Measurements from ENCODE around the gene TBL1X.
"Not testable (repeated sequence)": the region's sequence is repeated elsewhere in the genome, so short reads cannot be mapped to it uniquely, and the experiment has no call there.

Gene TBL1X

DNA sequence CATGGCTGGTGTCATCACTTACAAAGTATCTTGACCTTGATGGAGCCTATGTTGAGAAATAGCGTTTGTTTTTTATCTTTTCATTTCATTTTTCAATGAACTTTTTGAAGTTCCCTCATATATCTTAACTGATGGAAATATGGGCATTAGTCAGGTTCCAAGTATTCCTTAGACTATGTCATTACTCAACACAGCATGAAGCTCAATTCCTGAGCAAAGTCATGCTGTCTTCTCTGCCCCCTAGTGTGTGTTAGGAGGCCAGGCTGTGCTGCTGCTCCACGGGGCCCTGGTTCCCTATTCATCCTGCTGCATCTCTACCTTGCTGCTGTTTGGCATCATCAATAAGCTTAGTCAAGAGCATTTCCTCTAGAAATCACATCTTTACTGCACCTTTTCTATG lies 259.9 kb downstream of the TBL1X start:
- DNase-seq = no peak

DNA sequence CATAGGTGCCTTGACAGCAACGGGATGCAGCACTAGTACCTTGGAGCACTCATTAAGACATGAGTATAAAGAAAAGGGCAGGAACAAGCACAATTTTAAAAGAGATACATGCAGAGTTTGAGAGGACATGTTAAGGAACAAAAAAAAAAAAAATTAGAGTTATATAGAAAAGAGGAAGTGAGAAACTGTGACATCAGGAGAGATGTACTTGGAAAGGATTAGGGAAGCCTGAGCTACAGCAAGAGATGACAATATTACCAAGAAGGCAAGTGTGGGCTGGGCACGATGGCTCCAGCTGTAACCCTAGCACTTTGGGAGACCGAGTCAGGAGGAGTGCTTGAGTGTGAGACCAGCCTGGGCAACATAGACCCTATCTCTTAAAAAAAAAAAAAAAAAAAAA lies 263.4 kb downstream of the TBL1X start:
- DNase-seq = no peak

DNA sequence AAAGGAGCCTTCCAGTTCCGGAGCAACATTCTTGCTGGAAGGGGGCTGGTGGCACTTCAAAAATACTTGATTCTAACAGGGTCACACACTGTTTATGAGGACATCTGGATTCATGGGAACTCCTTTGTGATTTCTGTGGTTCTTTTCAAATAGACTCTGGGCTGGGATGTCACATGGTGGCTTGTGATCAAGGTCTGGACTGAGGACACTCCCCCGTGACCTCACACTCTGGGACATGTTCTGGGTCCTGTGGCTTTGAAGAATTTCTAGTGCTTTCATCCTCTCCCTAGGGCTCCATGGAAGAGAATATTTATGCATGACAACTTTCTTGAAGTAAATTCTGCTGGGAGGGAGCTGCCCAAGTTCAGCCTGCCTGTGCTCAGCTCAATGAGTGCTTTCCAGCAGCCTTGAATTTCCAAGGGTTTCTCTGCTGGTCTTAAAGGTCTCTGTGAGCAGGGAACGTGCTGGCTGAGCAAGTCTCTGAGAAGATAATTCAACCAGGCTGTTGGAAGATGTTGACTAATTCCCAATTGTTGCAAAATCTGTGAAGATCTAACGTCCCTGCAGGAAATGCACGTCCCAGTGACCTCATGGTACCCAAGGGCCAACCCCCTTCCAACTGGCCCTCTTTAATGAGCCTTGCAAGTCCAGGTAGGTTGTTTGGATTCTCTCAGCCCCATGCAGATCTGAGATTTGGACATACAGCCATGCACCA lies 264.5 kb downstream of the TBL1X start:
- DNase-seq = no peak

DNA sequence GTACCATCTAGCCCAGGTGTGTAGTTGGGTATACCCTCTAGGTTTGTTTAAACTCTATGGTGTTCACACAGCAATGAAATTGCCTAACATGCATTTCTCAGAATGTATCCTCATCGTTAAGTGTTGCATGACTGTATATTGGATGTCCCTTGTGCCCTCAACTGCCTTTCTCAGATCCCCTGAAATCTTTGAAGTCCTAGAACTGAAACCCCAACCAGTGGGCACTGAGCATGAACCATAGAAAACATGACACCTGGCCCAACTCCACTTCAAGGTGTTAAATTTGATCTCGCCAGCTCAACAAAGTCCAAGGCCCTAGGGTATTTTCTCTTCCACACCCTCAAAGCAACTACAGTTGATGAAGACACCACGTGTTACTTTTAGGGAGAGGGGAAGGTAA lies 265.2 kb downstream of the TBL1X start:
- no peak for DNase-seq

DNA sequence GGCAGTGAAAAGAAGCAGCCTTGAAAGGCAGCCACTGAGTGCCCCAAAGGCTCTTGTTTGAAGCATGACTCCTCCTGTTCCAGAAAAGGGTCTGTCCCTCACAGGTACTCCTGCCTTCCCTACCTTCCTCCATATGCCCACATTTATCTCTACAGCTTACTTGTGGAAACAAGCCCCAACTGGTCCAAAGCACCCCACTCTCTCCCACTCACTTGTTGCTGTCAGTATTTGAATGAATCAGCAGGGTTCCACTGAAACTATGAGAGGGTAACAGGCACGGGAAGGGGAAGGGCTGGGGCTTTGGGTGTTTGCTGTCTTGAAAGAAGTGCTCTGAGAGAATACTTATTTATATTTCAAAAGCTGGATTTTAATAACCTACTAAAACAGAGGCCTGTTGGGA lies 265.9 kb downstream of the TBL1X start:
- no peak for DNase-seq

DNA sequence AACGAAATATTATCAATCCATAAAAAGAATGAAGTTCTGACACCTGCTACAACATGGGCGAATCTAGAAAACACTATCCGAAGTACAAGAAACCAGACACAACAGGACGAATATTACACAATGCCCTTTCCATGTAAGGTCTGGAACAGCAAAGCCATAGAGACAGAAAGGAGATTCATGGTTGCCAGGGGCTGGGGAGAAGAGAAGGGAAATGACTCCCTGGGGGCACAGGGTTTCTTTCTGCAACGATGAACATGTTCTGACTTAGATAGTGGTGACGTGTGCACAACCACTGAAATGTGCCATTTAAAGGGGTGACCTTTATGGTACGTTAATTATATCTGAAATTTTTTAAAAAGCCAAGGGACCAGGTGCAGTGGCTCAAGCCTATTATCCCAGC lies 272.5 kb downstream of the TBL1X start:
- DNase-seq = no peak

DNA sequence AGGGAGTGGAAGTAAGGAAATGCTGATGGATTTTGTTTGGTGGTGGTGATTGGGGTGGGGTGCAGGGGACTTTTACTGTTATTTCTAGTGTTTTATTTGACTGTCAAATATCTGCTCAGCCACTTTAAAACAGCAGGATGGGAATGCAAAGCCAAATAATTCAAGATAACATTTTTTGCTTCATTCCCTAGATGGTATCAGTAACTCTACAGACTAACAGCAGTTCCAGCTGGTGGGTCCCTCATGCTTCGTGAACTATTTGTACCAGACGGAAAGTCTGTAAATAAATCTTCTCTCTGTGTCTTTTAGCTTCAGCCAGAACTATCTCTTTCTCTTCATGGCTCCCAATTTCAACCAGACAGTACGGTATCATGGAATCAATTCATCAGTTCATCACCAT lies 273.3 kb downstream of the TBL1X start:
- DNase-seq = no peak

DNA sequence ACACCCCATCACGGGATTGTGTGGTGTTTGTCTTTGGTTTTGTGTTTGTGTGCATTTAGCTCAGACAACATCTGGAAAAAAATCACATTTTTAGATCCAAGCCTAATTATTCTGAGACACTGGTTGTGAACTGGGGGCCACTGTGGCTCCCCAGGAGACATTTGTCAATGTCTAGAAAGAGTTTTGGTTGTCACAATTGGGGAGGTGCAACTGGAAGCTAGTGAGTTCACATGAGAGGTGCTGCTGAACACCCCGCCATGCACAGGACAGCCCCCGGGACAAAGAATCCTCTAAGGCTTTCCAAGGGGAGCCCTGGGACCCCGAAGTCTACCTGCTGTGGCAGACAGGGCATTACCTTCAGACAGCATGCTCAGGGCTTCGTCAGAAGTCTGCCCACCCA lies 274.3 kb downstream of the TBL1X start:
- DNase-seq = no peak

DNA sequence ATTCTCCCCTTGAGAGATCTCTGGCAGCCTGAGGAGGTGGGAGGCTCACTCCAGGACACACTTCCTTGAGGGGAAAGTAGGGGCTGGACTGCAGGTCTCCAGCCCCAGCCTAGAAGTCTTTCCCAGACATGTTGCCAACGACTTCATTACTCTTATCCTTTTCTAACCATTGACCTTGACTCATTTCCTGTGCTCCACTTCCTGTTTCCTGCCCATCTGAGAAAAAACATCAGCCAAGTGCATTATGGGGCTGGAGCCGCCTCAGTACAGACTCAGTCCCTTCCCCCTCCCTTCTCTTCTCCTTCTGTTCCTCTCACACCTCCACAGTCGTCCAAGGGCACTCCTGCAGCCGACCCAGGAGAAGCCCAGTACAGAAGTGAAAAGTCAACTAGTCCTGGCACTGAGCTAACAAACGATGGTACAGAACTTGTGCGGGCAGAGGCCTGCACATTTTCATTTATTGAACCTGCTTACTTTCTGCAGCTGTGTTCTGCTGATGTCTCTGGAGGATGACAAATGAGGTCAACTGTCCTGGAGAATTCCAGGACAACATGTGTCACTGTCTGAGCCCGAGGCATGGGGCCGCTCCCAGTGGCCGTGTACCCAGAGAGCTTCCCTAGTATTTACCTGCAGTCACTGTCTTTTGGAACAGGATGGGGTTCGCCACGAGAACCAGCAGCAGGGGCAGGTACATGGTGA lies 280.7 kb downstream of the TBL1X start:
- DNase-seq = no peak

DNA sequence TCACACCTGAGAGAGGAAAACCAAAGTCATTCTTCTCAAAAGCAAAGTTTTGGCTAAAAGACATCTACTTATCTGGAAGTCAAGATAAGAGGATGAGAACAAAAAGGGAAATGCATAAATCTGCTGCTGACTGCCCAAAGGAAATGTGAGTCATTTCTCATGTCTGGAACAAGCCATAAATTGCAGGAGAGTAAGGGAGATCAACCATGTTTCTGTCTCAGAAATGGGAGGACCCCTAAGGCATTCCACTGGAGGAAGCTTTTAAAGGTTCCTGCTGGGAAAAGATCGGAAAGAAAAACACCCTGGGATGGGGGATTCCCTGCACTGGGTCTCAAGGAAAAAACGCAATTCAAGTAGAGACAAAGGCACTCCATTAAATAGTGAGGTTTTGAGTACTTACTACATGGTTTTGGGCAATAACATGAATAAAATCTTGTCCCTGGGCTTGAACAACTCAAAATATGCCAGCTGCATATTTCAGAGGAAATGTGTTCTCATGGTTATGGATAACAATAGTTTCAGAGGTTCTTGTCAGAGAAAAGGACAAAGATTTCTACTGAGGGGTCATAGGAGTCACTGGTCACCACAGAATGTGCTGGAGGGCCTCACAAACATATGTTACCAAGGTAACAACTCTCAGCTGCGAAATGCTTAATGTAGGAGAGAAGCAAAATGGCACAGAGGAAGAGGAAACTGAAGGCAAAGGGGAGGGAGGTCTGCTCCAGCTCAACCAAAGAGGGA lies 281.5 kb downstream of the TBL1X start:
- DNase-seq = no peak

DNA sequence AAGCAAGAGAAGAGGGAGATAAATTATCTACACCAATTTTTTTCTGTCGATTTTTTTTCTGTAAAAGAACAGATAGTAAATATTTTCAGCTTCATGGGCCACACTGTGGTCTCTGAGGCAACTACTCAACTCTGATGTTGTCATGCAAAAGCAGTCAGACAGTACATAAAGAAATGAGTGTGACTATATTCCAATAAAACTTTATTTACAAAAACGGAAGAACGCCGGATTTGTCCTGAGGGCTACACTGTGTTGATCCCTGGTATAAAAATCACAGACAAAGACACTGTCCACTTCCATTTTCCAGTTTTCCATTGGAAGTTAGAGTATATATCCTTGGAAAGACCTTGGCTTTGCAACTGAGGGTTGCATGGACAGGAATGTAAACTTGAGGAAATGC lies 282.8 kb downstream of the TBL1X start:
- no peak for DNase-seq

DNA sequence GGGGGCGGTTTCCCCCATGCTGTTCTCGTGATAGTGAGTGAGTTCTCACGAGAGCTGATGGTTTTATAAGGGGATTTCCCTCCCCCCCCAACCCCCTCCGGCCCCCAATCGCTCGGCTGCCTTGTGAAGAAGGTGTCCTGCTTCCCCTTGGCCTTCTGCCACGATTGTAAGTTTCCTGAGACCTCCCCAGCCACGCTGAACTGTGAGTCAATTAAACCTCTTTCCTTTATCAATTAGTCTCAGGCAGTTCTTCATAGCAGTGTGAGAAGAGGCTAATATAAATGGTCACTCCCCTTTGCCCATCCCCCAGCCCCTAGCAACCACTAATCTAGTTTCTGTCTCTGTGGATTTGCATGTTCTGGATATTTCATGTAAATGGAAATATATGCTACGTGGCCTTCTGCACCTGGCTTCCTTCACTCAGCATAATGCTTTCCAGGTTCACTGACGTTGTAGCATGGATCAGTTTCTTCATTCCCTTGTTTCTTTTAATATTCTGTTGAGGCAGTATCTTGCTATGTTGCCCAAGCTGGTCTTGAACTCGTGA lies 284.4 kb downstream of the TBL1X start:
- no peak for DNase-seq

DNA sequence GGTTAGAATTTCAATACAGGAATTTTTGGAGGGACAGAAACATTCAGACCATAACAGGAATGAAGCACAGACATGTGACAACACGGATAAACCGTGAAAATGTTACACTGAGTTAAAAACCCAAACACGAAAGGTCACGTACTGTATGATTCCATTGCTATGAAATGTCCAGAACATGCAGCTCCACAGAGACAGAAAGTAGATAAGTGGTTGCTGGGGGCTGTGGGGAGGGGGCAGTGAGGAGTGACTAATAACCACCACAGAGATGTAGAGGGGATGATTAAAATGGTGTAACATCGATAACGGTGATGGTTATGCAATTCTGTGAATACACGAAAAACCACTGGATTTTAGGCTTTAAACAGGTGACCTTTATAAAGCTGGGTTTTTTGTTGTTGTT lies 292.5 kb downstream of the TBL1X start:
- no peak for DNase-seq

DNA sequence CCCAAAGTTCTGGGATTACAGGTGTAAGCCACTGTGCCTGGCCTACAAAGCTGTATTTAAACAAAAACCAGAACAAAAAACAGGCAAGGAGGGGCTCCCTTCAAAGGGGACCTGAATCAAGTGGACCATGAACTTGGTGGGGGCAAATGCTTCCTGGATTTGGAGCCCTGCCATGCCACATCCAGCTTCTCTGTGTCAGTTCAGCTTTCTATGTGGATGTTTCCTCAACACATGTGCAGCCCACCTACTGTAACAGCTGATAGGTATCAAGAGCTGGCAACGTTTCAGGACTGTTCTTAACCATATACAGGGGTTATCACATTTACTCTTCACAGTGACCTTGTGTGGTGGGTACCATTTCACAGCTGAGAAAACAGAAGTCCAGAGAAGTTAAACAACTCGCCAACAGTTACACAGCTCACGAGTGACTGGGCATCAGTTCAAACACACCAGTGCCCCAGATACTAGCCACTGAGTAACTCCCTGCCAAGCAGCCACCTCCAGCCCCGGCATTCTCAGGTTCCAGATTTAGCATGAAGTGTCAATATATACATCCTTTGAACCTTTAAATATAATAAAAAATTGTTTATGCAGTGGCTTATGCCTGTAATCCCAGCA lies 293.3 kb downstream of the TBL1X start:
- DNase-seq = no peak

DNA sequence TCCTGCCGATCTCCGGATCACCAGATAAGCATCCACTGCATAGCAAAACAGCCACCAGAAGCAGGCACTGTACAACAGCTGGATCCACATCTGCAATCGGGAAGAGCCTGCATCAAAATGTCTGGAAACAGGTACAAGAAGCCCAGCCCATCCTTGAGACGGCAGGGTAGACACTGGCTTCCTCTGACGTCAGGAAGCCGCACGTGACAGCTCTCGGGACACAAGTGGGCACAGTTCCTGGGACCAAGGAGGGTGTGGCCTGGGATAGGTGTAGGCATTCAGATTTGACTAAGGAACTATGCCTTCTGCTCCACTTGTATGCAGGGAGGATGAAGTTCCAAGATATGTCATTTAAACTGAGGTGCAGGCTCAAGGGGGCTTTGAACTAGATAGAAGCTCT lies 294.5 kb downstream of the TBL1X start:
- no peak for DNase-seq

DNA sequence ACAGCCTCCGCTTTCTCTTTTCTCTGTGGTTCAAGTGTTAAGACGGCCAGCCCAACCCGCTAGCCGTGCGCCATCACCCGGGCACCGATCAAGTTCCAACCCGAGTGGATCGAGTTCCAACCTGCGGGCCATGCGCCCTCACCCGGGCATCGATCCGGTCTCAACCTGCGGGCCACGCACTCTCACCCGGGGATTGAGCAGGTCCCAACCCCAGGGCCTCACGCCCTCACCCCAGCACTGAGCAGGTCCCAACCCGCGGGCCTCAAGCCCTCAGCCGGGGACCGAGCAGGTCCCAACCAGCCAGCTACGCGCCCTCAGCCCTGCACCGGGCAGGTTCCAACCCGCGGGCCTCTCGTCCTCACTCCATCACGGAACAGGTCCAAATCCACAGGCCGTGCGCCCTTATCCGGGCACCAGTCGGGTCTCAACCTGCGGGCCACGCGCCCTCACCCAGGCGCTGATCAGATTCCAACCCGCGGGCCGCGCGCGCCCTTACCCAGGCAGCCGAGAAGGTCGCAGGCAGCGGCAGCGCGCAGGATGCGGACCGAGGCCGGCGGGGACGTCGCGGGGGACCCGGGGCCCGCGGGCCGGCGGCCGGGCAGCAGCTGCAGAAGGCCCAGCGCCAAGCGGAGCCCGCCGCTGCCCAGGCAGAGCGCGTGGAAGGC lies 300.3 kb downstream of the TBL1X start:
- no peak for DNase-seq

DNA sequence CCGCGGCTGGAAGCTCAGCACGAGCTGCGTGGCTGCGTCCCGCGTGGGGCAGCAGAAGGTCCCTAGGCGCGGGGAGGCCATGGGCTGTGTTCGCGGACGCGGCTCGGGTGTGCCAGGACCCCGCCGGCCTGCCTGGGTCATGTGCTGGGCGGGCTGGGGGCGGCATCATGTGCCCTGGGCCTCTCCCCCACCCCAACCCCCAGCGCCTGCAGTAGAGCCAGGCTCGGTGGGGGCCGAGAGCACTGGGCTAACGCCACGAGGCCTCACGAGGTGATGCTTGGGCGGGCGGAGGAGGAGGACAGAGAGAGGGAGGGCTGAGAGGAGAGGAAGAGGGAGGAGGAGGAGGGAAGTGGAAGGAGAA lies 300.9 kb downstream of the TBL1X start, which contains the start of gene GPR143:
TSS of gene GPR143 (minus strand) at position 111 of the 361 bp plus-strand sequence. CDS start at position 81, 30 bp downstream.
- no peak for DNase-seq

DNA sequence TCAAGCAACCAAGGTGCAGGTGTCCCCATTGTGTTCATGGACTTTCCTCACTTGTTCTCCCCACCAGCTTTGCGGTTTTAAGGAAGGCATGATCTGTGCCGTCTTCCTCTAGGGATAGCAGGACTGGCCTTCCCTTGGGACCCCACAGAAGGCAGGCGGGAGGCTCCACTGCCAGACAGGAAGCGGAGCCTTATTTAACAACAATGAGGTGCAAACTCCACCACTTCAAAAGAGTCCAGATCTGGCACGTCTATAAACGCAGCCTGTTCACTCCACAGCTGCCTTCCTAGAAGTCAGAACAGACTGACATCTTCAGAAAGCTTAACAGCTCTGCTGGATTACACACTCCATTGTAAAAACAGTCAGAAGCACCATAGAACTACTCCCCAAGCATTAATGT lies 302.5 kb downstream of the TBL1X start:
- DNase-seq = no peak

DNA sequence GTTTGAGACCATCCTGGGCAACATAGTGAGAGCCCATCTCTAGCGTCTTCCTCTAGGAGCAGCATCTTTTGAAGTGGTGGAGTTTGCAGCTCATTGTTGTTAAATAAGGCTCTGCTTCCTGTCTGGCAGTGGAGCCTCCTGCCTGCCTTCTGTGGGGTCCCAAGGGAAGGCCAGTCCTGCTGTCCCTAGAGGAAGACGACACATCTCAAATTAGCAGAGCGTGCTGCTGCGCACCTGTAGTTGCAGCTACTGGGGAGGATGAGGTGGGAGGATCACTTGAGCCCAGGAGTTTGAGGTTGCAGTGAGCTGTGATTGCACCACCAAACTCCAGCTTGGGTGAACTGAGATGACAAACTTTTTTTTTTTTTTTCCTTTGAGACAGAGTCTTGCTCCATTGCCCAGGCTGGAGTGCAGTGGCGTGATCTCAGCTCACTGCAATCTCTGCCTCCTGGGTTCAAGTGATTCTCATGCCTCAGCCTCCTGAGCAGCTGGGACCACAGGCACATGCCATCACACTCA lies 303.5 kb downstream of the TBL1X start:
- not testable (repeated sequence) for DNase-seq

DNA sequence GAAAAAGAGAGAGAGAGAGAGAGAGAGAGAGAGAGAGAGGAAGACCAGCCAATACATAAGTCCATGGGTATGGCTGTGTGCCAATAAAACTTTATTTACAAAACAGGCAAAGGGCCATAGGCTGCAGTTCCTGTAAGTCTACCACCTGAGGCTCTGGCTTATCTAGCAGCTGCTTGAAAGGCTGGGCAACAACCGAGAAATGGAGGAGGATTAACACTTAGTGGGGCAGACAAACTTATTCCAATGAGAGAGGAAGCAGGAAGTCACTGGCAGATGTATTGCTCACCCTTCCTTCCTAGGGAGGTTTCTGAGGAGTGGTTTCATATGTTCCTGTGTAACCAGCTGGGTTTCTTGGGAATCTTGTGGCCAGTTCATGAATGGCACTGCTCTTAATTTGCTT lies 305.5 kb downstream of the TBL1X start:
- DNase-seq = no peak

DNA sequence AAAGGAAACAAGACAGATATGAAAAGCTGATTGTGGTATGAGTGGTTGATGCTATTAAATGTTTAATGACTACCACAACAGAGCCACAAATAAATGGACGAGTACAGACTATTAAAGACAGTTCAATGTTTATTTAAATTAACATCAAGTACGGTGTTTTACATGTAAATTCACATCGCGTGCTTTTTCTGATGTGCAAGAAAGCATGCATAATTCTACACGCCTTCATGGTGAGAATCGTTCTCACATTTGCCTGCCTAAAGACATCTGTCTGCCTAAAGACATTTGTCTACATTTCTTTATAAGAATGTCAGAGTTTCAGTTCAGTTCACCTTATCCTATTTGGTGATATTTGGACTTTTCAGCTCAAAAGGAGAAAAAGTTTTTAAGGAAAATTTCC lies 308.1 kb downstream of the TBL1X start:
- no peak for DNase-seq

DNA sequence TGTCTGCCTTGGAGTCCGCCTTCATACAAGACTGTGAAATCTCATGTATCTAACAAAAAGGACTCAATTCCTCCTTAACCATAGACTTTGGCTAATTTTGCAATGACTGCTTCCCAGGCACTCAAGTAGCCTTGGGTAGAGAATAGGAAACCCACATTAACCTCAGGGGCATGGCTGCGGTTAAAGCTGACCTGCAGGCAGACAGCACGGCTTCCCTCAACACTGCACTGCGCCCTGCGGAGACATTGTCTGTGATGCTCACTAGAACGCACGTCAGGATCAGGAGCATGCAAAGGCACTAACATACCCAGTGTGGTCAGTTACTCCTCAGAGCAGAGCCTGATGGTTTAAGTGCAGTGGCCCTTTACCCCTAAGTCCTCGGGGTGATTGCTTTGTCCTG lies 311.1 kb downstream of the TBL1X start:
- DNase-seq = no peak

DNA sequence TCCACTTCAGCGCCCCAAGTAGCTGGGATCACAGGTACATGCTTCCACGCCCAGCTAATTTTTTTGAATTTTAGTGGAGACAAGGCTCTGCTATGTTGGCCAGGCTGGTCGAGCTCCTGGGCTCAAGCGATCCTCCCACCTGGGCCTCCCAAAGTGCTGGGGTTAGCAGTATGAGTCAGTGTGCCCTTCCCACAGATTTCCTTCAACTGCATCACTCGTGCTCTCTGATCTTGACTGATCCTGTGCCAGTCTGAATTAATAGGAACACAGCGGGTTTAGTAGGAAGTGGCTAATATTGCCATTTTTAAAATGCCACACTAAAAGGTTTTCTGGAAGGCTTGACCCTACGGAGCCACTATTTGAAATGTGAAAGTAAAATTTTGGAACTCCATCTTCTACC lies 317.1 kb downstream of the TBL1X start:
- no peak for DNase-seq
